Gastroesophageal sphincter (tissue), 4 donors: Measurements from ENCODE around the gene BTBD1. TPM values are rescaled to one million over a fixed set of nuclear protein-coding genes. Genes with fewer than 3 reads are reported as not detected.
"Not testable (repeated sequence)": the region's sequence is repeated elsewhere in the genome, so short reads cannot be mapped to it uniquely, and the experiment has no call there.

Experiments used
- ATAC-seq: fragments of 150-250 bp; one replicate; pipeline ENCODE4 v1.9.1; 2016; ENCODE audit warnings: mild to moderate bottlenecking, moderate library complexity
- H3K27ac ChIP-seq, 4 donors: fragments of 200-600 bp; sonication (generic) in 3 of 4; 1 replicate in 3 of 4; 2 replicates in 1 of 4; pipeline ENCODE4 v1.5.1; 2016 to 2019
- H3K27me3 ChIP-seq: fragments of 200-600 bp; sonication (generic); one replicate; pipeline ENCODE4 v1.5.1; 2019
- H3K36me3 ChIP-seq, 2 donors: fragments of 200-600 bp; sonication (generic); one replicate each; pipeline ENCODE4 v1.5.1; 2019; ENCODE audit warnings: control low read depth in 1 of 2
- H3K4me1 ChIP-seq, 3 donors: fragments of 200-600 bp; sonication (generic); 1 replicate in 2 of 3; 2 replicates in 1 of 3; pipeline ENCODE4 v1.5.1; 2016 to 2019; ENCODE audit warnings: control low read depth in 2 of 3
- H3K4me3 ChIP-seq, 2 donors: fragments of 200-600 bp; sonication (generic); one replicate each; pipeline ENCODE4 v1.5.1; 2019; ENCODE audit warnings: mild to moderate bottlenecking in 1 of 2, moderate library complexity in 1 of 2
- H3K9me3 ChIP-seq, 3 donors: fragments of 200-600 bp; sonication (generic); one replicate each; pipeline ENCODE4 v1.5.1; 2017 to 2019; ENCODE audit warnings: control low read depth in 2 of 3
- CTCF ChIP-seq, 4 experiments: fragments of 200-600 bp in 2 of 4; fragments of 450-650 bp in 2 of 4; sonication (generic) in 1 of 4; IDR thresholded peaks; one replicate each; pipeline ENCODE4 v1.5.1; 2017 to 2019; ENCODE audit warnings: antibody characterized with exemption in 4 of 4, mild to moderate bottlenecking in 2 of 4, moderate library complexity in 2 of 4
- EP300 ChIP-seq: sonication (generic); formaldehyde crosslinking; IDR thresholded peaks from one replicate; pipeline ENCODE4 v1.6.1; 2017; ENCODE audit warnings: antibody characterized with exemption, mild to moderate bottlenecking
- POLR2A ChIP-seq, 2 donors: fragments of 450-650 bp; IDR thresholded peaks; one replicate each; pipeline ENCODE4 v1.6.1; 2017; ENCODE audit warnings: antibody characterized with exemption in 2 of 2, mild to moderate bottlenecking in 2 of 2, moderate library complexity in 1 of 2
- POLR2AphosphoS5 ChIP-seq: sonication (generic); formaldehyde crosslinking; IDR thresholded peaks from one replicate; pipeline ENCODE4 v1.6.1; 2017; ENCODE audit warnings: antibody characterized with exemption
- WGBS, 2 donors: methylation state at CpG; one replicate each; pipeline ENCODE4 v1.1.5; 2018; ENCODE audit warnings: low coverage in 1 of 2; 5-methylcytosine and 5-hydroxymethylcytosine counted together
- total RNA-seq, 4 donors: library from RNA; depleted of rRNA; stranded (reverse); fragments of >200 nt; gene quantifications; one replicate each; pipeline ENCODE4 v1.1.0, GENCODE V29; 2016

BTBD1 gene
- total RNA-seq, 4 donors from 2014 or later: 48.6 to 69.6 (median 60.5) TPM

- TF ChIP-seq CTCF (IDR thresholded peaks at IDR 0.05) (no peak), POLR2AphosphoS5 (no peak), EP300 (no peak), POLR2A (IDR thresholded peaks at IDR 0.05) (no peak)
- no peak for ATAC-seq
- Histone ChIP-seq H3K4me1 (no peaks in the 10 kb centered on the region), H3K4me3 (no peak overlapping the region), H3K27ac (no peak overlapping the region), H3K36me3 (no peaks in the 10 kb centered on the region), H3K27me3 (peaks cover 15% of the 10 kb centered on the region), H3K9me3 (peaks cover 0 to 17% (median 0%) of the 10 kb centered on the region in 3 donors)
Observed at GRCh38 chr15:83098079-83098478, 31.0 kb upstream of the BTBD1 start.

- peaks cover 0 to 17% (median 0%) of the 10 kb centered on the region in 3 donors for H3K9me3 ChIP-seq
Observed at GRCh38 chr15:83094583-83094982, 27.5 kb upstream of the BTBD1 start.

GRCh38 chr15:83092309-83092976 is 25.4 kb upstream of the BTBD1 start:
- peaks cover 7% of the 10 kb centered on the region for H3K27me3 ChIP-seq
- peak; percentile 58 for ATAC-seq
- H3K9me3 ChIP-seq: peaks cover 0 to 6% (median 0%) of the 10 kb centered on the region in 3 donors
- TF ChIP-seq CTCF (IDR thresholded peaks at IDR 0.05) (no peak), POLR2AphosphoS5 (no peak), POLR2A (IDR thresholded peaks at IDR 0.05) (no peak), EP300 (no peak)
- no peaks in the 10 kb centered on the region for H3K36me3 ChIP-seq
- H3K4me1 ChIP-seq: no peaks in the 10 kb centered on the region
- WGBS, 2 donors: 60 to 80% methylated on average over 2 to 4 of the region's 4 CpGs
- H3K4me3 ChIP-seq: no peak overlapping the region
- no peak overlapping the region for H3K27ac ChIP-seq

More at GRCh38 chr15:83094583-83094982, 27.5 kb upstream of the BTBD1 start:
- Histone ChIP-seq H3K4me1 (no peaks in the 10 kb centered on the region), H3K4me3 (no peak overlapping the region), H3K36me3 (no peaks in the 10 kb centered on the region), H3K27me3 (no peaks in the 10 kb centered on the region), H3K27ac (no peak overlapping the region)
- WGBS, 2 donors: 64 to 80% methylated on average over 2 to 3 of the region's 5 CpGs
- no peak for ATAC-seq
- TF ChIP-seq POLR2AphosphoS5 (no peak), POLR2A (IDR thresholded peaks at IDR 0.05) (no peak), EP300 (no peak), CTCF (IDR thresholded peaks at IDR 0.05) (no peak)

GRCh38 chr15:83091965-83092308 is 24.9 kb upstream of the BTBD1 start:
- WGBS, 2 donors: 93% methylated on average over 2 of the region's 3 CpGs; no CpG with 5 or more reads in 1 of the 2 donors
- H3K4me1 ChIP-seq, H3K4me3 ChIP-seq, H3K9me3 ChIP-seq, H3K27ac ChIP-seq, ATAC-seq, H3K36me3 ChIP-seq, H3K27me3 ChIP-seq: not testable (repeated sequence)

GRCh38 chr15:83090465-83090864 is 23.4 kb upstream of the BTBD1 start:
- no peaks in the 10 kb centered on the region for H3K4me1 ChIP-seq
- peaks cover 7% of the 10 kb centered on the region for H3K27me3 ChIP-seq
- no peak for ATAC-seq
- TF ChIP-seq EP300 (no peak), POLR2AphosphoS5 (no peak), CTCF (IDR thresholded peaks at IDR 0.05) (no peak), POLR2A (IDR thresholded peaks at IDR 0.05) (no peak)
- no peaks in the 10 kb centered on the region for H3K9me3 ChIP-seq
- no peak overlapping the region for H3K4me3 ChIP-seq
- no peaks in the 10 kb centered on the region for H3K36me3 ChIP-seq
- no peak overlapping the region for H3K27ac ChIP-seq
- 40 to 48% methylated on average over 3 to 4 of the region's 4 CpGs for WGBS, 2 donors
